Stimulated activated CD4-positive, alpha-beta T cell treated with anti-CD3 and anti-CD28 coated beads, Interleukin-4, amount 100 ng/mL, for 1 hour (primary cell): ENCODE data around the gene PSMD2.
"Not testable (repeated sequence)": the region's sequence is repeated elsewhere in the genome, so short reads cannot be mapped to it uniquely, and the experiment has no call there.

Experiments used
- DNase-seq: peaks from one replicate; pipeline ENCODE4 v3.0.0-alpha.2; 2020

The PSMD2 gene

DNA sequence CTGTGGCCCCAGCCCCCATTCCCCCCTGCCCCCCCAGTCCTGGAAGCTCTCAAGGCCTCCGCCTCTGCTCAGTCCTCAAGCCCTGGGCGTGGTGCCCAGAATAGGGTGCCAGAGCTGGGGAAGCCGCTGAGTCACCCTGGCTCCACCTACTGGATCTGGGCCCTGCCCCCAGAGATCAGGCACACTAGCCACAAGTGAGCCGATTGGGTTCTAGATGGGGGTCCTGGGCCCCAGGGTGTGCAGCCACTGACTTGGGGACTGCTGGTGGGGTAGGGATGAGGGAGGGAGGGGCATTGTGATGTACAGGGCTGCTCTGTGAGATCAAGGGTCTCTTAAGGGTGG is 21.0 kb downstream of the PSMD2 start:
- DNase-seq, result peak; percentile 63

DNA sequence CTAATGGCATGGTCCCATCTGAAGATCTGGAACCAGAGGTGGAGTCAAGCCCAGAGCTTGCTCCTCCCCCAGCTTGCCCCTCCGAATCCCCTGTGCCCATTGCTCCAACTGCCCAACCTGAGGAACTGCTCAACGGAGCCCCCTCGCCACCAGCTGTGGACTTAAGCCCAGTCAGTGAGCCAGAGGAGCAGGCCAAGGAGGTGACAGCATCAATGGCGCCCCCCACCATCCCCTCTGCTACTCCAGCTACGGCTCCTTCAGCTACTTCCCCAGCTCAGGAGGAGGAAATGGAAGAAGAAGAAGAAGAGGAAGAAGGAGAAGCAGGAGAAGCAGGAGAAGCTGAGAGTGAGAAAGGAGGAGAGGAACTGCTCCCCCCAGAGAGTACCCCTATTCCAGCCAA is 22.6 kb downstream of the PSMD2 start:
- no peak for DNase-seq

DNA sequence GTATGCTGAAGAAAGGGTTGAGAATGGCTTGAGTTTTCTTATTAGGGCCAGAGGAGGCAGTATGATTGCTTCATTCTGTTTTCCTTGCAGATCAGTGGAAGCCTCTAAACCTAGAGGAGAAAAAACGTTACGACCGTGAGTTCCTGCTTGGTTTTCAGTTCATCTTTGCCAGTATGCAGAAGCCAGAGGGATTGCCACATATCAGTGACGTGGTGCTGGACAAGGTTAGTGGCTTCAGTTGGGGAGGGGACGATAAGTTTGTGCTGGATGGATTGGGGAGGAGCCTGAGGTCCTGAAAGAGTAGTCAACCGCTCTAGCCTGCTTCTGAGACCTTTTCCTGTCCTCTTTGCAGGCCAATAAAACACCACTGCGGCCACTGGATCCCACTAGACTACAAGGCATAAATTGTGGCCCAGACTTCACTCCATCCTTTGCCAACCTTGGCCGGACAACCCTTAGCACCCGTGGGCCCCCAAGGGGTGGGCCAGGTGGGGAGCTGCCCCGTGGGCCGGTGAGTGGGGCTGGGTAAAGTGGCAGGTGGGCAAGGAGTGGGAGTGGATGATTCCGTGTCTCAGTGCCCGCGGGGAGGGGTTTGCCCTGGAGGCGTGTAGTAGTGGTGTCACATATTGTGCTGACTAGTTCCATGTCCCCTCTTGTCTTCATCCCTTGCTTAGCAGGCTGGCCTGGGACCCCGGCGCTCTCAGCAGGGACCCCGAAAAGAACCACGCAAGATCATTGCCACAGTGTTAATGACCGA is 23.9 kb downstream of the PSMD2 start:
- no peak for DNase-seq

DNA sequence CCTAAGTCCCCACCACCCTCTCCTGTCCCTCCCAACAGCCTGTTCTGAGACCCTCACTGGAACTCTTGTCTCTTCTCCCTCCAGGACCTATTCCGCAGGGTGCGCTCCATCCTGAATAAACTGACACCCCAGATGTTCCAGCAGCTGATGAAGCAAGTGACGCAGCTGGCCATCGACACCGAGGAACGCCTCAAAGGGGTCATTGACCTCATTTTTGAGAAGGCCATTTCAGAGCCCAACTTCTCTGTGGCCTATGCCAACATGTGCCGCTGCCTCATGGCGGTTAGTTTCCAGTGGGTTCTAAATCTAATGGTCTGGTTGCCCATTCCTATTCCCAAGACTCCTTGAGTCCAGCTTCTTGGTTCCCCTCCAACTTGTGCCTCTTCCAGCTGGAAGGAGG is 24.7 kb downstream of the PSMD2 start:
- DNase-seq, result no peak

DNA sequence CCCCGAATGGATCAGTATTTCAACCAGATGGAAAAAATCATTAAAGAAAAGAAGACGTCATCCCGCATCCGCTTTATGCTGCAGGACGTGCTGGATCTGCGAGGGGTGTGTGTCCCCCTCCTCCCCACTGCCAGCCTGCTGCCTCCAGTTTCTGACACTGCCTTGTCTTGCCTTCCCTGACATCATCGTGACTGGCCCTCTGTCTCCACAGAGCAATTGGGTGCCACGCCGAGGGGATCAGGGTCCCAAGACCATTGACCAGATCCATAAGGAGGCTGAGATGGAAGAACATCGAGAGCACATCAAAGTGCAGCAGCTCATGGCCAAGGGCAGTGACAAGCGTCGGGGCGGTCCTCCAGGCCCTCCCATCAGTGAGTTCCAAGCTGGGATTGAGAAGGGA is 26.2 kb downstream of the PSMD2 start:
- no peak for DNase-seq

DNA sequence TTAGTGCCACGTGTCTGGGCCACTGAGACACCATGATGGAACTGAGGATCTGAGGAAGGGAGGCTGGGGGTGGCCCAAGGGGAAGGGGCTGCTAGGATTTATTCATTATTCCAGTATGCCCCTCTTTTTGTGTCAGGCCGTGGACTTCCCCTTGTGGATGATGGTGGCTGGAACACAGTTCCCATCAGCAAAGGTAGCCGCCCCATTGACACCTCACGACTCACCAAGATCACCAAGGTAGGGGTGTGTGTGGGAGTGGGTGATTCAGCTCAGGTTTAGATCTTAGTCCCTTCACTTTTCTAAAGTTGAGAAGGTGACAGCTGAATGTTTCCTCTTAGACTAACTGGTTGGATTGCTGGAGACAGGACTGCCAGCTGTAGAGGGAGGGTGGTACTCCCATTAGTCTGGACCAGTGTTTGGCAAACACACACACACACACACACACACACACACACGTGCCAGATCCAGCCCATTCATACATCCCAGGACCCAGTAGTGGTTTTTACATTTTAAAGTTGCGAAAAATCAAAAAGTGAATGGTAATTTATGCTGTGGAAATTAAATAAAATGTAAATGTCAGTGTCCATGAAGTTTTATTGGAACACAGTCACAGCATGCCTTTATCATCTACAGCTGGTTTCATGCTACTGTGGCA is 26.8 kb downstream of the PSMD2 start:
- DNase-seq, result peak; percentile 49

DNA sequence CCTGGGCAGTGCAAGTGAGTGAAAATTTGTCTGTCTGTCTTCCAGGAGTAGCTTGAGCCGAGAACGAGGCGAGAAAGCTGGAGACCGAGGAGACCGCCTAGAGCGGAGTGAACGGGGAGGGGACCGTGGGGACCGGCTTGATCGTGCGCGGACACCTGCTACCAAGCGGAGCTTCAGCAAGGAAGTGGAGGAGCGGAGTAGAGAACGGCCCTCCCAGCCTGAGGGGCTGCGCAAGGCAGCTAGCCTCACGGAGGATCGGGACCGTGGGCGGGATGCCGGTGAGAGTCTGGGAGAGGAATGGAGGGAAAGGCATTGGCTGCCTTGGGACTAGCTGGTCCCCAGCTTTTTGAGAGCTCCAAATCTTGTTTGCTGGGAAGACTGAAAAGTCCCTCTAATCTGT is 28.1 kb downstream of the PSMD2 start:
- no peak for DNase-seq

DNA sequence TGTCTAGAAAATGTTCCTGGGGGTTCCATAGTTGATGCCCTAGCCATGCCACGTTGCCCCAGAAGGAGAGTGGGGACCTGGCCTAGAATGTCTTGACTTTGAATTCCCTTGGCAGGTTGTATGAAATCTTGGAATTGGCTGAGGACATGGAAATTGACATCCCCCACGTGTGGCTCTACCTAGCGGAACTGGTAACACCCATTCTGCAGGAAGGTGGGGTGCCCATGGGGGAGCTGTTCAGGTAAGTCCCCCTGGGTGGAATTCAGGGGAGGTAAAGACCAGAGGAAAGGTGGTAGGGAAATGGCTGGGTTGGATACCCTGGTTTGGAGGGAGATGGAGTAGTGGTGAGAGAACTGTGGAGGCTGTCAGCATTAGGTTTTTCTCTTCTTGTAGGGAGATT is 29.5 kb downstream of the PSMD2 start:
- DNase-seq, result no peak

DNA sequence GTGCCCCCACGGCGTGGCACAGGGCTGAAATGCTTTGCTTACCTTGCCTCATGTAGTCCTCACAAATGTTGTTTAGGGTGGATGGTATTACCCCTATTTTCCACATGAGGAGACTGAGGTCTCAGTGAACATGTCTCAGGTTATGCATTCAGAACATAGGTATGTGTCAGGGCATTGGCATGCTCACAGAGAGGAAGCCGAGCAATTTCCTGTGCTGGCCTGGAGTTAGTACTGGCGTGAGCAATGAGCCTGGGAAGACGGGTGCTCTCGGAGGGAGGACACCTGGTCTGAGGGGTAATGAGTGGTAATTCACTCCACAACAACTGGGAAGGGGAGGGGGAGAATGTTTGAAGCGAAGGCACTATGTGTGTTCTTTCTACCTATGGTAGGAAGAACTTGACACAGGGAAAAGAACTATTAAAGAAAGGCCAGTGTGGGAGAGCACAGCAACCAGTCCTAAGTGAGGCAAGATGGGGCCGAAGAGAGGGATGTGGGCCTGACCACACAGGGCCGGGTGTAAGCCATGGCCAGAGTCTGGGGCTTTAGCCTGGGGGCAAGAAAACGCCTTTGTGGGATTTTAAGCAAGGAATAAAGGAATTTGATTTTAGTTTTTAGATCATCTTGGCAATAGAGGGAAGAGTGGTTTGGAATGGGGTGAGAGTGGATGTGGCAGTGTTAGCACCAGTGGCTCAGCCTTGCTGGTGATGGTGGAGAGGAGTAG is 33.5 kb downstream of the PSMD2 start:
- no peak for DNase-seq

DNA sequence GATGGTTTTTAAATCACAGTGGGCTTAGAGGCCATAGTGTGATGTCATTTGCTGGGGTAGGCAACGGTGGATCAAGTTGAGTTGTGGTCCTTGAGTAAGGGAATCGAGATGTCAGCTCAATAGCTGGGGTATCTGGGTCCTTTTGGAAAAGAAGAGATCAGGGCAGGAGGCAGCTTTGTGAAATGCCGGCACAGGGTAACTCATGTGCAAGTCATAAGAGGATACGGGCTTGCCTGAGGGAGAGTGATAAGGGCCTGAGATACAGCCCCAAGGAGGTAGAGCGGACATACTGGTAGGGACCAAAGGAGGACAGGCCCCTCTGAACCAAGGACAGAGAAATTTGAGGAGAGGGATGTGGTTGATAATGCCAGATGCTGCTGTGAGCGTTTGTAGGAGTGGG is 34.1 kb downstream of the PSMD2 start:
- no peak for DNase-seq

DNA sequence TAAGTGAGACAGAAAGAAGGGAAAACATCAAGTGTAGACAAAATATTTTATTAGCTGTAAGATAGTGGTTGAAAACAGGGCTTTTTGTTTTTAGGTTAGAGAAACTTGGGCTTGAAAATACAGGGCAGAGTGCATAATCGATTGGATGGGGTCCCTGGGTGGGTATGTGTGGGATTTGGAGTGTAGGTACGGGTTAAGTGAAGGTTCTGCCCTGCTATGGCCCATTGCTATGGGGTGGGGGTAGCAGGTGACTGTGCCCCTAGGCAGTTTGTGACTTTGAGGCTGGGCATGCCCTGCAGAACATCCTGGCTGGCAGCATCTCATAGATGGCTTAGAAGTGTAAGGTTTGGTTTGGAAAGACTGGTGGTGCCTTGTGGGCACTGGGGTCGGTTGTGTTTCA is 34.7 kb downstream of the PSMD2 start:
- DNase-seq, result no peak

DNA sequence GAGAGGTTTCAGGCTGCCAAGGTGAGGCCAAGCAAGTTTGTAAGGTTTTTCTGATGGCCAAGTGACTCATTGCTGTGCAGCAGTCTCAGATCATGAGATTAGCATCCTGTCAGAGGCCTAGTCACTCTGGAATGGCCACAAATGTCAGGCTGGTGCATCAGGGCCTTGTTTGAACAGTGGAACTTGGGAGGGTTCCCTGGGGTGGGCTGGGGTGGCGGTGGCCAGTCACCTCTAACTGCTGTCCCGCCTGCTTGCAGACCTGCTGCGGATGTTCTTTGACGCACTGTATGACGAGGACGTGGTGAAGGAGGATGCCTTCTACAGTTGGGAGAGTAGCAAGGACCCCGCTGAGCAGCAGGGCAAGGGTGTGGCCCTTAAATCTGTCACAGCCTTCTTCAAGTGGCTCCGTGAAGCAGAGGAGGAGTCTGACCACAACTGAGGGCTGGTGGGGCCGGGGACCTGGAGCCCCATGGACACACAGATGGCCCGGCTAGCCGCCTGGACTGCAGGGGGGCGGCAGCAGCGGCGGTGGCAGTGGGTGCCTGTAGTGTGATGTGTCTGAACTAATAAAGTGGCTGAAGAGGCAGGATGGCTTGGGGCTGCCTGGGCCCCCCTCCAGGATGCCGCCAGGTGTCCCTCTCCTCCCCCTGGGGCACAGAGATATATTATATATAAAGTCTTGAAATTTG is 35.6 kb downstream of the PSMD2 start:
- DNase-seq, result peak; percentile 32

DNA sequence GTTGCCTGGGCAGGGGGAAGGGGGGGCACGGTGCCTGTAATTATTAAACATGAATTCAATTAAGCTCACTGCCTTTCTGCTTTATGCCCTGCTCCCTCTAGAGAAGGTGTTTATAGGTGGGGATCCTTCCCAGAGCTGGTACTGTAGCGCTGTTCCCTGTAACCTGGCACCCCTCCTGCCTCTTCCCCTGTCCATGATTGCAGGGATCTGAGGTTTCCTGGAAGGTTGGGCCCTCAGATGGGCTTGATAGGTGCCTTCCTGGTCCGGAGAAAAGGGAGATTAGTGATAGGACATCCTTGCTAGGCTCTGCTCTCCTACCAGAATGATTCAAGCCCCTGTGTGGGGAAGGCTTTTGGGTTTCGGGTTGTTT is 36.2 kb downstream of the PSMD2 start:
- DNase-seq, result no peak

DNA sequence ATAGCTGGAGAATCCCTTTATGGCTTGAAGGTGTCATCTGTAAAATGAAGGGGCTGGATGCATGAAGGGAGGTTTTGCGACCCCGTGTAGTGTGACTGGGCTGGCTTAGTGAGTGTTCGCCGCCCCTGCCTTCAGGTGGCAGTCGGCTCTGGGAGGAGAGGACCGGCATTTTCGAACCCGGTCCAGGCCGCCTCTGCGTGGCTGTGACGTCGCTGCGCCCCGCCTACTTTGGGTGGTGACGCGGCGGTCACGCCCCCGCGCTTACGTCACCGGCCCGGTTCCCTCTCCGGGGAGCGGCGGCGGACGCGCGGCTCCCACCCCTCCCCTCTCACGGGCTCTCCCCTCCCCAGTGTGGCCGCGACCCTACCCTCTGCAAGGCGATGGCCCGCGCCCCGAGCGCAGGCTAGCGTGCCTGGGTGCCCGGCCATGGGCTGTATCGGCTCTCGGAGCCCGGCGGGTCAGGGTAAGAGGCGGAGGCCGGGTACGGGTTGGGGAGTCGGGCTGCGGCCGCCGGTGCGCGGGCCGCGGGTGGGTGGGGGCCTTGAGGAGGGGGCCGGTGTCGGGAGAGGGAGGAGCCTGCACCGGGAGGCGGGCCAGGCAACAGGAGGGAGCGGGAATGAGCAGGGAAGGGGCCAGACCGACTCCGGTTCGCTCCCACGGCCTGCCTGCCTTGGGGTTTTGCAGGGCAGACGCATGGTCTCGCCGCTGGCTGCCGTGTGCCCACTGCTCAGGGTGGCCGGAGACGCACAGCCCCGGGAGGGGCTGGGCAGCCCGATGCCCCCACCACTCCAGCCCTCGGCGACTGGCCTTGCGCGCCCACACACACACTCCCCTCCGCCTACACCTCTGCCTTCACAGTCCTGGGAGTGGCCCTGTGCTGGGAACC is 36.9 kb downstream of the PSMD2 start:
- peak; percentile 89 for DNase-seq

DNA sequence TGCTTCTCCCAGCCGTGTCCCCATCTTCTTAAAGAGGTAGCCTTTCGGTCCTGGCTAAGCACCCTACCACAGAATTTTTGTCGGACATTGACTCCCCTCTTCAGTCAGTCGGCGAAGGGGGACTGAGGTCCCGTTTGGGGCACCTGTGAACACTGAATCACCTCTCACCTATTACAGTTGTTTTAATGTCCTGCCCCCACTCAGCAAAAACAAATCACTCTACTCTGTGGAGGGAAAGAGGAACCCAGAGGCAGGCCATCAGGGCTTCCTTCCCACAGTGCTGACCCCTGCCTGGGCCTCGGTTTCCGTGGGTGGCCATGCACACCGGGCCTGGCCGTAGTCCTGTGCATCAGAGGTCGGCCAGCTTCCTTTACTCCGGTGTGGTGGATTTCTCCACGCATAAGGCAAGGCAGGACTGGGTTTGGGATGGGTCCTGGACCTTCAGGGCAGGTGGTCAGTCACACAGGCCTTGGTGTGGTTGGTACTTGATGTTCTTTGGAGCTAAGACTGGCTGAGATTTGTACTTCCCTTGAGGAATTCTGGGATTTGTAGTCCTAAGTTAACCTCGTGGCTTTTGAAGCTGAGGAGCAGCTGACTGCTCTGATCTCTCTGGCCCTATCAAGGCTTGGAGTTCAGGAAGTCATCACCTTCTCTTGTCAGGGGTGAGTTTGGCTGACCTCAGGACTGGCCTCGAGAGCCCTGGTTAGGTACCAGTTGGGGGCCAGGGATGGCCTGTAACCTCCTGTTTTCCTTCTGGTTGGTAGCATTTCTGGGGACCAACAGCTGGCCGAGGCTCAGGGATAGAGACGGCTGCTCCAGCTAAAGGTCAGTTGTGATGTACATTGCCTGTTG is 37.7 kb downstream of the PSMD2 start:
- no peak for DNase-seq

DNA sequence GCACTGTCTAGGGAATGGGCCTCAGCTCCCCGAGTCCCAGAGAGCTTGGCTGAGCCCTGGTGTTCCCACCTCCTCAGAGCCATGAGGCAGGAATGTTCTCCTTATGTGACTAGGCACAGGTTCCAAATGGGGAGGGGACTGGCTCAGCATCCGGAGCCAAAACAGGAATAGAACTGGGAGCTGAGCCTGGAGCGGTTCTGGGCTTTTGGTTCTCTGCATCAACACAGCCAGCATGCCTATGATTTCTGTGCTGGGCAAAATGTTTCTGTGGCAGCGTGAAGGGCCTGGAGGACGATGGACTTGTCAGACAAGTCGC is 38.3 kb downstream of the PSMD2 start, which contains the start of gene FAM131A:
TSS of gene FAM131A (plus strand) at position 202 of the 316 bp plus-strand sequence. CDS start at position 233, 31 bp downstream.
- no peak for DNase-seq

DNA sequence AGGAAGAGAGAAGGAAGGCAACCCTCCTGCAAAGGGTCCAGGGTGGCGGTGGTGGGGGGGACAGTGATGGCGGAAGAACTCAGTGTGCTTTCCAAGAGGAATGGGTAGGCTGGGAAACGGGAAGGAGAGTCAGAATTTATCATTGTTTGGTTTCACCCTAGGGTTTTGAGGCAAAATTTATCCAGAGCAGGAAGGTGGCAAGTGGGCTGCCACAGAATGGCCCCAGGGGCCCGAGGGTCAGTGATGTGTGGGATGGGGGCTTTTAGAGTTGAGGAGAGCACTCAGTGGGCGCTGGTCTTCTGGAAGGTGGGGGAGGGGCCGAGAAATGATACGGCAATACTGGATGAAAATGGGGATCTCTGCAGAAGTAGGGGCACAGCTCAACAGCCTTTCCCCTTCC is 38.9 kb downstream of the PSMD2 start:
- DNase-seq, result no peak

DNA sequence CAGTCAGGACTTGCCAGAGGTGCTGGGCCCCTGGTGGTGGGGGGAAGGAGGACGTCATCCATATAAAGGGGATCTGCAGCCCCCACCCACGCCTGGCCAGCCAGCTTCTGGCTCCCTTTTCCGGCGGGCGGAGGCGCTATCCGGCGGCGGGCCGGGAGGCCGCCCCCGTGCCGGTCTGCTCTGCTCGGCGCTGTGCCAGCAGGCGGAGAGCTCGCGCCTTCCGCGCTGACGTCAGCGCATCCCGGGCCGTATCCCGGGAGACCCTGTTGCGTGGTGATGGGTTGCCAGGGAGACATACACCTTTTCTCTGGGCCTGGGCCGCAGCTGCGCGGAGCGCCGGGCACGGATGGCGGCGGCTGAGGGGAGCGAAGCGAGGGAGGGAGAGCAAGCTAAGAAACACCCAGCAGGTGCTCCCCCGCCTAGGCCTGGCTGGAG is 39.5 kb downstream of the PSMD2 start:
- no peak for DNase-seq

DNA sequence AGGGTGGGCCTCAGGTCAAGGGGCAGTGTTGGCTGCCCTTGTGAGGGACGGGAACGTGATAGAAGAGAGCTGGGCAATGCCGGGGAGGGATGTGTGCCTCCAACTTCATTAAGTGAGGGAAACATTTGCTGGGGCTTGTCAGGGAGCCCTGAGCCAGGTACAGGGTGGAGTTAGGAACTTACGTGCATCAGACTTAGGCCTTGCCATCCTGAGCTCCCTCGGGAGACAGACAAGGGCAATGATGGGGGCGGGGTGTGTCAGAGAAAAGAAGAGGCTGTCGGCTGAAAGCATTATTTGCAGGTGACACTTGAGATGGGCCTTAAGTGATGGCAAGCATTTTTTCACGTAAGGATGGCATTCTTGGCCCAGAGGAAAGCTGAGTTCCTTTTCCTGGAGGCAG is 40.0 kb downstream of the PSMD2 start:
- DNase-seq, result no peak

DNA sequence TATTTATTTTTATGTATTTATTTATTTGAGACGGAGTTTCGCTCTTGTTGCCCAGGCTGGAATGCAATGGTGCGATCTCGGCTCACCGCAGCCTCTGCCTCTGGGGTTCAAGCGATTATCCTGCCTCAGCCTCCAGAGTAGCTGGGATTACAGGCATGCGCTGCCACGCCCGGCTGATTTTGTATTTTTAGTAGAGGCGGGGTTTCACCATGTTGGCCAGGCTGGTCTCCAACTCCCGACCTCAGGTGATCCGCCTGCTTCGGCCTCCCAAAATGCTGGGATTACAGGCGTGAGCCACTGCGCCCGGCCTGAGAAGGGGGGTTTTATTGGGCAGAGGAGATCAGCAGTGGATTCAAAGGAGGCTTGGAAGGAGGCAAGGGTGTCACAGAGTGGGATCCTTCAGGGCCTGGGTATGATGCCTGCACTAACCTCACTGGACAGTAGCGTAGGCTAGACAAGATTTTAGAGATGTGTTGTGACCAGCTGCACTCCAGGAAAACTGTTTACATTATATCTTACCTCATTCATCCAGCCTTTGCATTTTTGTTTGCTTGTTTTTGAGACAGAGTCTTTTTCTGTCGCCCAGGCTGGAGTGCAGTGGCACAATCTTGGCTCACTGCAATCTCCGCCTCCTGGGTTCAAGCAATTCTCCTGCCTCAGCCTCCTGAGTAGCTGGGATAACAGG is 40.6 kb downstream of the PSMD2 start:
- not testable (repeated sequence) for DNase-seq

DNA sequence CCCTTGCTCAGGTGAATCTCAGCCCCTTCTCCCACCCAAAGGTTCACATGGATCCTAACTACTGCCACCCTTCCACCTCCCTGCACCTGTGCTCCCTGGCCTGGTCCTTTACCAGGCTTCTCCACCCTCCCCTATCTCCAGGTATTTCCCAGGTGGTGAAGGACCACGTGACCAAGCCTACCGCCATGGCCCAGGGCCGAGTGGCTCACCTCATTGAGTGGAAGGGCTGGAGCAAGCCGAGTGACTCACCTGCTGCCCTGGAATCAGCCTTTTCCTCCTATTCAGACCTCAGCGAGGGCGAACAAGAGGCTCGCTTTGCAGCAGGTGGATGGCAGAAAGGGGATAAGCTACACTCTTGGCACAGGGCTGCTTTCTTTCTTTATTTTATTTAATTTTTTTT is 42.9 kb downstream of the PSMD2 start:
- no peak for DNase-seq
